H9 (cell line): ENCODE measurements around the gene RDH12. TPM values are rescaled to one million over a fixed set of nuclear protein-coding genes. Genes with fewer than 3 reads are reported as not detected.

Experiments
- DNase-seq: peaks from one replicate; pipeline ENCODE4 v3.0.0-alpha.2; 2017
- H2AFZ ChIP-seq: one replicate; pipeline ENCODE4 v1.6.1; 2013; ENCODE audit warnings: mild to moderate bottlenecking, low read length, control low read depth, moderate library complexity
- H2AK5ac ChIP-seq: 2 replicates; pipeline ENCODE4 v1.6.1; 2013; ENCODE audit warnings: low read length, control low read depth, mixed read lengths; ENCODE audit not compliant: insufficient read length
- H2BK120ac ChIP-seq: one replicate; pipeline ENCODE4 v1.6.1; 2013; ENCODE audit warnings: low read depth, mild to moderate bottlenecking, low read length, control low read depth, inconsistent platforms; ENCODE audit not compliant: poor library complexity, severe bottlenecking
- H2BK12ac ChIP-seq: 2 replicates; pipeline ENCODE4 v1.6.1; 2013; ENCODE audit warnings: low read length, control low read depth, mixed read lengths, low read depth; ENCODE audit not compliant: insufficient read length
- H2BK15ac ChIP-seq: 2 replicates; pipeline ENCODE4 v1.6.1; 2013; ENCODE audit warnings: low read depth, low read length, control low read depth
- H2BK20ac ChIP-seq: one replicate; pipeline ENCODE4 v1.6.1; 2013; ENCODE audit warnings: low read depth, mild to moderate bottlenecking, low read length, control low read depth, inconsistent platforms; ENCODE audit not compliant: poor library complexity, severe bottlenecking
- H2BK5ac ChIP-seq: 2 replicates; pipeline ENCODE4 v1.6.1; 2013; ENCODE audit warnings: low read length, control low read depth, mixed read lengths; ENCODE audit not compliant: insufficient read length
- H3K14ac ChIP-seq: 2 replicates; pipeline ENCODE4 v1.6.1; 2013; ENCODE audit warnings: low read length, control low read depth; ENCODE audit not compliant: insufficient read depth
- H3K18ac ChIP-seq: 2 replicates; pipeline ENCODE4 v1.6.1; 2013; ENCODE audit warnings: low read depth, mild to moderate bottlenecking, mixed read lengths, low read length, control low read depth; ENCODE audit not compliant: insufficient read length
- H3K23ac ChIP-seq: 2 replicates; pipeline ENCODE4 v1.6.1; 2013; ENCODE audit warnings: low read length, control low read depth, mixed read lengths, low read depth; ENCODE audit not compliant: insufficient read length
- H3K23me2 ChIP-seq: 2 replicates; pipeline ENCODE4 v1.6.1; 2013; ENCODE audit warnings: low read depth, mild to moderate bottlenecking, mixed read lengths, low read length, control low read depth; ENCODE audit not compliant: insufficient read length, poor library complexity, severe bottlenecking
- H3K27ac ChIP-seq: 2 replicates; pipeline ENCODE4 v1.5.1; 2013; ENCODE audit warnings: low read length, control low read depth, mixed read lengths, low read depth; ENCODE audit not compliant: insufficient read length
- H3K27me3 ChIP-seq: 2 replicates; pipeline ENCODE4 v1.6.1; 2013; ENCODE audit warnings: low read length, control low read depth, inconsistent platforms; ENCODE audit not compliant: insufficient read depth
- H3K4ac ChIP-seq: 2 replicates; pipeline ENCODE4 v1.6.1; 2013; ENCODE audit warnings: low read depth, mild to moderate bottlenecking, control low read depth, inconsistent platforms, low read length, moderate library complexity
- H3K4me1 ChIP-seq: 2 replicates; pipeline ENCODE4 v1.6.1; 2013; ENCODE audit warnings: low read length, control low read depth, inconsistent platforms; ENCODE audit not compliant: insufficient read depth
- H3K4me2 ChIP-seq: 2 replicates; pipeline ENCODE4 v1.6.1; 2013; ENCODE audit warnings: low read length, control low read depth, mixed read lengths; ENCODE audit not compliant: insufficient read length, insufficient read depth
- H3K56ac ChIP-seq: 2 replicates; pipeline ENCODE4 v1.6.1; 2013; ENCODE audit warnings: low read depth, mild to moderate bottlenecking, mixed read lengths, low read length, control low read depth; ENCODE audit not compliant: insufficient read length
- H3K79me1 ChIP-seq: 2 replicates; pipeline ENCODE4 v1.6.1; 2013; ENCODE audit warnings: low read depth, mild to moderate bottlenecking, moderate library complexity, low read length, control low read depth, inconsistent platforms; ENCODE audit not compliant: insufficient read depth, poor library complexity, severe bottlenecking
- H3K79me2 ChIP-seq: 2 replicates; pipeline ENCODE4 v1.6.1; 2013; ENCODE audit warnings: low read length, control low read depth, inconsistent platforms; ENCODE audit not compliant: insufficient read depth
- H3K9ac ChIP-seq: 2 replicates; pipeline ENCODE4 v1.6.1; 2013; ENCODE audit warnings: low read length, control low read depth, mixed read lengths; ENCODE audit not compliant: insufficient read length; ENCODE audit errors: extremely low read depth
- H3K9me3 ChIP-seq: one replicate; pipeline ENCODE4 v1.6.1; 2013; ENCODE audit warnings: low read depth, low read length, inconsistent platforms; ENCODE audit not compliant: control insufficient read depth
- H3T11ph ChIP-seq: one replicate; pipeline ENCODE4 v1.6.1; 2013; ENCODE audit warnings: mild to moderate bottlenecking, low read length, control low read depth, inconsistent platforms
- H4K20me1 ChIP-seq: one replicate; pipeline ENCODE4 v1.6.1; 2013; ENCODE audit not compliant: control insufficient read depth, insufficient read length, insufficient read depth
- H4K5ac ChIP-seq: 2 replicates; pipeline ENCODE4 v1.6.1; 2013; ENCODE audit warnings: low read depth, mild to moderate bottlenecking, mixed read lengths, low read length, control low read depth; ENCODE audit not compliant: insufficient read length
- H4K8ac ChIP-seq: replicated peaks from 2 replicates; pipeline ENCODE4 v1.6.1; 2013; ENCODE audit warnings: low read length, control low read depth, mixed read lengths, low read depth; ENCODE audit not compliant: insufficient read length
- H4K91ac ChIP-seq: 2 replicates; pipeline ENCODE4 v1.6.1; 2013; ENCODE audit warnings: low read depth, mild to moderate bottlenecking, moderate library complexity, mixed read lengths, low read length, control low read depth; ENCODE audit not compliant: insufficient read length
- H3K27ac Mint-ChIP-seq, 3 experiments: 2 replicates in 2 of 3; 3 replicates in 1 of 3; pipeline ENCODE4 v1.8.0; 2020 to 2021; ENCODE audit warnings: mixed read lengths in 3 of 3, mild to moderate bottlenecking in 1 of 3, moderate library complexity in 1 of 3
- H3K27me3 Mint-ChIP-seq: 2 replicates; pipeline ENCODE4 v1.8.0; 2021; ENCODE audit warnings: low read depth, mild to moderate bottlenecking, moderate library complexity, mixed read lengths
- H3K36me3 Mint-ChIP-seq, 3 experiments: 2 replicates in 2 of 3; 3 replicates in 1 of 3; pipeline ENCODE4 v1.8.0; 2020 to 2021; ENCODE audit warnings: low read depth in 3 of 3, mixed read lengths in 3 of 3; ENCODE audit not compliant: insufficient read depth in 1 of 3
- H3K4me1 Mint-ChIP-seq, 2 experiments: 2 replicates each; pipeline ENCODE4 v1.8.0; 2020; ENCODE audit warnings: mixed read lengths in 2 of 2
- H3K4me3 Mint-ChIP-seq, 2 experiments: 2 replicates in 1 of 2; 3 replicates in 1 of 2; pipeline ENCODE4 v1.8.0; 2020 to 2021; ENCODE audit warnings: mild to moderate bottlenecking in 2 of 2, mixed read lengths in 2 of 2, moderate library complexity in 1 of 2
- H3K9me3 Mint-ChIP-seq, 2 experiments: 2 replicates in 1 of 2; 3 replicates in 1 of 2; pipeline ENCODE4 v1.8.0; 2020; ENCODE audit warnings: mild to moderate bottlenecking in 2 of 2, mixed read lengths in 2 of 2, moderate library complexity in 1 of 2
- CTCF ChIP-seq: fragments of 200-600 bp; sonication (generic); conservative IDR thresholded peaks from 3 replicates; pipeline ENCODE4 v1.8.0; 2021; ENCODE audit warnings: antibody characterized with exemption, mild to moderate bottlenecking
- total RNA-seq: library from RNA; stranded (reverse); gene quantifications from 2 replicates; pipeline ENCODE4 v1.2.1, GENCODE V29; 2021

Gene RDH12
- total RNA-seq, 1 experiment from 2014 or later = 0.74 TPM

DNA sequence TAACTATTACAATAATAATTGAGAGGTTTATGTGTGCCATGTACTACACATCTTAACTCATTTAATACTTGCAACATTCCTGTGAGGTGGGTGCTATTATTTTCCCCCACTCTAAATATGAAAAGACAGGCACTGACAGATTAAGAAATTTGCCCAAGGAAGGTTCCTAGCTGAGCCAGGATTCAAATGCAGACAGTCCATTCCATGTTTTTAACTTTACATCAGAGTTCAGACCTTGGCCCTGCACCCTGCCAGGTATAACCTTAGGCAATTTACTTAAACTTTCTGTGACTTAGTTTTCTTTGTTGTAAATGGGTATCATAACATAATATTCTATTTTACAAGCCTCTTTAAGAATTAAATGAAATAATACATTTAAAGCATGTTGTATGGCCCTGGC is 26.6 kb downstream of the RDH12 start:
- H4K20me1 ChIP-seq = no peaks in the 10 kb centered on the region
- no peak overlapping the region for H2AK5ac ChIP-seq
- no peak overlapping the region for H3T11ph ChIP-seq
- H3K56ac ChIP-seq = no peak overlapping the region
- no peak overlapping the region for H3K27ac ChIP-seq
- no peak overlapping the region for H3K4ac ChIP-seq
- no peak overlapping the region for H3K14ac ChIP-seq
- no peak for DNase-seq
- no peaks in the 10 kb centered on the region for H3K79me2 ChIP-seq
- Mint-ChIP-seq H3K9me3 (no peaks in the 10 kb centered on the region), H3K4me1 (peaks cover 17 to 19% of the 10 kb centered on the region in 2 experiments), H3K4me3 (no peak overlapping the region), H3K27ac (no peak overlapping the region), H3K27me3 (peaks cover 4% of the 10 kb centered on the region; the same call in 1 of the 2 replicates), H3K36me3 (no peaks in the 10 kb centered on the region)
- no peaks in the 10 kb centered on the region for H3K23me2 ChIP-seq
- no peak overlapping the region for H3K18ac ChIP-seq
- H2AFZ ChIP-seq = no peak overlapping the region
- no peaks in the 10 kb centered on the region for H3K27me3 ChIP-seq
- H2BK120ac ChIP-seq = no peak overlapping the region
- no peak overlapping the region for H3K4me2 ChIP-seq
- no peak overlapping the region for H2BK20ac ChIP-seq
- no peaks in the 10 kb centered on the region for H3K4me1 ChIP-seq
- no peak overlapping the region for H2BK15ac ChIP-seq
- H2BK12ac ChIP-seq = no peak overlapping the region
- H4K8ac ChIP-seq = no peak overlapping the region
- no peak overlapping the region for H3K9ac ChIP-seq
- H4K5ac ChIP-seq = no peak overlapping the region
- no peak overlapping the region for H2BK5ac ChIP-seq
- H3K23ac ChIP-seq = no peak overlapping the region
- H3K79me1 ChIP-seq = no peaks in the 10 kb centered on the region
- no peak overlapping the region for H4K91ac ChIP-seq
- no peaks in the 10 kb centered on the region for H3K9me3 ChIP-seq
- TF ChIP-seq CTCF = no peak
